Thymus (tissue), 11 donors: Measurements from ENCODE around the gene SLC25A39. TPM values are rescaled to one million over a fixed set of nuclear protein-coding genes. Genes with fewer than 3 reads are reported as not detected.

Experiments used
- DNase-seq, 9 donors: peaks; one replicate each; pipeline ENCODE4 v3.0.0-alpha.2; 2013; ENCODE audit warnings: low spot score in 9 of 9, low read depth in 6 of 9, missing footprints in 1 of 9
- H3K27ac ChIP-seq, 2 donors: one replicate each; pipeline ENCODE4 v1.5.1; 2013; ENCODE audit warnings: control low read depth in 1 of 2, low read depth in 1 of 2, low read length in 1 of 2, mild to moderate bottlenecking in 1 of 2, moderate library complexity in 1 of 2
- H3K27me3 ChIP-seq, 2 donors: one replicate each; pipeline ENCODE4 v1.5.1; 2013; ENCODE audit warnings: low read length in 1 of 2; ENCODE audit not compliant: control insufficient read depth in 2 of 2, insufficient read depth in 1 of 2
- H3K36me3 ChIP-seq, 2 donors: one replicate each; pipeline ENCODE4 v1.5.1; 2013; ENCODE audit warnings: low read length in 1 of 2, mild to moderate bottlenecking in 1 of 2, moderate library complexity in 1 of 2; ENCODE audit not compliant: control insufficient read depth in 2 of 2, insufficient read depth in 2 of 2
- H3K4me1 ChIP-seq, 2 donors: one replicate each; pipeline ENCODE4 v1.5.1; 2013; ENCODE audit warnings: low read length in 2 of 2; ENCODE audit not compliant: control insufficient read depth in 2 of 2, insufficient read depth in 2 of 2
- H3K4me3 ChIP-seq, 2 donors: one replicate each; pipeline ENCODE4 v1.5.1; 2013; ENCODE audit warnings: low read length in 2 of 2, control low read depth in 1 of 2, mild to moderate bottlenecking in 1 of 2
- H3K9me3 ChIP-seq, 2 donors: one replicate each; pipeline ENCODE4 v1.5.1; 2013; ENCODE audit warnings: low read length in 1 of 2, mild to moderate bottlenecking in 1 of 2; ENCODE audit not compliant: control insufficient read depth in 2 of 2, insufficient read depth in 1 of 2
- WGBS: extraction: QIAGEN DNeasy Blood & Tissue Kit; methylation state at CpG from one replicate; pipeline ENCODE4 v1.1.7; 2013; 5-methylcytosine and 5-hydroxymethylcytosine counted together
- polyA plus RNA-seq: library from polyadenylated mRNA; stranded (reverse); fragments of 200-250 nt; gene quantifications from one replicate; pipeline ENCODE4 v1.2.3, GENCODE V29; 2013
- total RNA-seq: library from RNA; stranded (reverse); fragments of 120-200 nt; gene quantifications from one replicate; pipeline ENCODE4 v1.2.4, GENCODE V29; 2013
- donor health status: healthy.

SLC25A39 gene
- total and polyA plus RNA-seq, 2 donors, result 46.9 to 93.8 TPM

GRCh38 chr17:44297975-44298374 is 26.6 kb downstream of the SLC25A39 start:
- Histone ChIP-seq H3K27me3 (peaks cover 0 to 7% of the 10 kb centered on the region in 2 donors), H3K4me1 (no peaks in the 10 kb centered on the region), H3K9me3 (no peaks in the 10 kb centered on the region), H3K36me3 (no peaks in the 10 kb centered on the region), H3K27ac (no peak overlapping the region), H3K4me3 (no peak overlapping the region)
- DNase-seq, result no peak
- 93% methylated on average over 3 of the region's 3 CpGs for WGBS

GRCh38 chr17:44293509-44294226 is 31.0 kb downstream of the SLC25A39 start:
- DNase-seq, result no peak
- 93% methylated on average over 9 of the region's 9 CpGs for WGBS
- Histone ChIP-seq H3K4me3 (no peak overlapping the region), H3K9me3 (no peaks in the 10 kb centered on the region), H3K27me3 (peaks cover 0 to 3% of the 10 kb centered on the region in 2 donors), H3K27ac (no peak overlapping the region), H3K4me1 (no peaks in the 10 kb centered on the region), H3K36me3 (no peaks in the 10 kb centered on the region)

- H3K9me3 ChIP-seq, result no peaks in the 10 kb centered on the region
- no peak overlapping the region for H3K4me3 ChIP-seq
- no peak for DNase-seq
- peaks cover 0 to 11% of the 10 kb centered on the region in 2 donors for H3K27me3 ChIP-seq
- 86% methylated on average over 8 of the region's 8 CpGs for WGBS
- no peak overlapping the region for H3K27ac ChIP-seq
- H3K36me3 ChIP-seq, result no peaks in the 10 kb centered on the region
- H3K4me1 ChIP-seq, result no peaks in the 10 kb centered on the region
Observed at GRCh38 chr17:44287651-44288050, 37.0 kb downstream of the SLC25A39 start.

- DNase-seq, result no peak
- H3K9me3 ChIP-seq, result no peaks in the 10 kb centered on the region
- no peak overlapping the region for H3K4me3 ChIP-seq
- H3K27me3 ChIP-seq, result peaks cover 0 to 35% of the 10 kb centered on the region in 2 donors
- 94% methylated on average over 4 of the region's 4 CpGs for WGBS
- H3K36me3 ChIP-seq, result no peaks in the 10 kb centered on the region
- H3K27ac ChIP-seq, result no peak overlapping the region
- peaks cover 0 to 8% of the 10 kb centered on the region in 2 donors for H3K4me1 ChIP-seq
Observed at GRCh38 chr17:44284024-44284400, 40.6 kb downstream of the SLC25A39 start.

- H3K36me3 ChIP-seq, result no peaks in the 10 kb centered on the region
- H3K27ac ChIP-seq, result no peak overlapping the region
- peaks cover 0 to 35% of the 10 kb centered on the region in 2 donors for H3K27me3 ChIP-seq
- 91% methylated on average over 8 of the region's 8 CpGs for WGBS
- H3K9me3 ChIP-seq, result no peaks in the 10 kb centered on the region
- no peak for DNase-seq
- no peak overlapping the region for H3K4me3 ChIP-seq
- H3K4me1 ChIP-seq, result peaks cover 0 to 8% of the 10 kb centered on the region in 2 donors
Observed at GRCh38 chr17:44283344-44284023, 41.1 kb downstream of the SLC25A39 start.

- WGBS, result 86% methylated on average over 3 of the region's 3 CpGs
- H3K27ac ChIP-seq, result peak overlapping the region in 1 of 2 donors; percentile 26
Observed at GRCh38 chr17:44282264-44282663, 42.4 kb downstream of the SLC25A39 start.

GRCh38 chr17:44281570-44281969 is 43.1 kb downstream of the SLC25A39 start:
- no peak for DNase-seq
- Histone ChIP-seq H3K4me1 (peaks cover 0 to 8% of the 10 kb centered on the region in 2 donors), H3K27me3 (peaks cover 0 to 33% of the 10 kb centered on the region in 2 donors), H3K9me3 (no peaks in the 10 kb centered on the region), H3K4me3 (no peak overlapping the region), H3K27ac (no peak overlapping the region), H3K36me3 (no peaks in the 10 kb centered on the region)
- 94% methylated on average over 2 of the region's 2 CpGs for WGBS

More at GRCh38 chr17:44282264-44282663, 42.4 kb downstream of the SLC25A39 start:
- peaks cover 0 to 8% of the 10 kb centered on the region in 2 donors for H3K4me1 ChIP-seq
- no peaks in the 10 kb centered on the region for H3K9me3 ChIP-seq
- DNase-seq, result no peak
- H3K36me3 ChIP-seq, result no peaks in the 10 kb centered on the region
- no peak overlapping the region for H3K4me3 ChIP-seq
- peaks cover 0 to 30% of the 10 kb centered on the region in 2 donors for H3K27me3 ChIP-seq

GRCh38 chr17:44280392-44280937 is 44.2 kb downstream of the SLC25A39 start:
- H3K36me3 ChIP-seq, result no peaks in the 10 kb centered on the region
- peaks cover 0 to 8% of the 10 kb centered on the region in 2 donors for H3K4me1 ChIP-seq
- H3K27me3 ChIP-seq, result peaks cover 0 to 33% of the 10 kb centered on the region in 2 donors
- H3K4me3 ChIP-seq, result no peak overlapping the region
- H3K9me3 ChIP-seq, result no peaks in the 10 kb centered on the region
- WGBS, result 88% methylated on average over 12 of the region's 12 CpGs
- no peak overlapping the region for H3K27ac ChIP-seq
- no peak for DNase-seq
